HTR-8/SVneo (cell line): ENCODE measurements around the gene PROB1.

Experiments used
- DNase-seq: peaks from one replicate; pipeline ENCODE4 v3.0.0; 2011; ENCODE audit warnings: low spot score, mixed read lengths; ENCODE audit not compliant: insufficient read length
- FAIRE-seq: peaks from 2 replicates; lab custom pipeline; 2011; peaks lifted over from hg19 to GRCh38; lab: Jason Lieb, UNC

The PROB1 gene

GRCh38 chr5:139344177-139344576, 50.7 kb downstream of the PROB1 start:
- FAIRE-seq (no peak), DNase-seq (no peak)

GRCh38 chr5:139343476-139343875, 51.4 kb downstream of the PROB1 start:
- no peak for DNase-seq
- FAIRE-seq: no peak

- FAIRE-seq: no peak
- no peak for DNase-seq
These were observed 52.5 kb downstream of the PROB1 start for GRCh38 chr5:139342423-139342723.

- DNase-seq: peak; percentile 95
- peak; percentile 98 for FAIRE-seq
These were observed 53.0 kb downstream of the PROB1 start, which contains the start of gene PAIP2 for GRCh38 chr5:139341689-139342422. Gene PAIP2, plus strand, starts transcription at chr5:139341854. Its CDS starts 21,931 bp downstream, at chr5:139363785.

GRCh38 chr5:139341187-139341688, 53.7 kb downstream of the PROB1 start:
- FAIRE-seq (peak; percentile 23), DNase-seq (no peak)
